HepG2 (cell line): Measurements from ENCODE around the gene POLR1E. TPM values are rescaled to one million over a fixed set of nuclear protein-coding genes. Genes with fewer than 3 reads are reported as not detected.
A peak's percentile ranks its signal among the peaks of the same experiment; 100 is the strongest.

Source experiments
- ATAC-seq: fragments of 200-7000 bp; cut with Tn5 transposase; 3 replicates; pipeline ENCODE4 v1.9.1; 2020; ENCODE audit warnings: mild to moderate bottlenecking, moderate library complexity
- BruUV-seq: library from RNA; stranded (reverse); fragments of 400-500 nt; replicated peaks from 2 replicates; lab custom pipeline; 2021; lab: Mats Ljungman, UMichigan
- CTCF ChIA-PET: fragments of 300-600 bp; formaldehyde crosslinking; extraction: SDS; loops from one replicate; lab custom pipeline; 2021; ENCODE audit warnings: low total read pairs, inconsistent platforms, low intra/inter-chr PET ratio; lab: Yijun Ruan, JAX
- POLR2A ChIA-PET: fragments of 350-600 bp; sonication (Branson Sonifier 250); formaldehyde crosslinking; loops from one replicate; lab custom pipeline; 2020; ENCODE audit warnings: antibody characterized with exemption, inconsistent platforms; lab: Yijun Ruan, JAX
- DNase-seq: peaks from one replicate; pipeline ENCODE4 v3.0.0-alpha.2; 2015; ENCODE audit warnings: low spot score
- FAIRE-seq: peaks from 3 replicates; lab custom pipeline; 2011; peaks lifted over from hg19 to GRCh38; lab: Jason Lieb, UNC
- H2AFZ ChIP-seq: one replicate; pipeline ENCODE4 v1.6.1; 2011; ENCODE audit warnings: low read length, inconsistent platforms
- H3K27ac ChIP-seq: fragments of 300-600 bp; 3 replicates; pipeline ENCODE4 v1.8.0; 2011; ENCODE audit warnings: mixed run types, mild to moderate bottlenecking, mixed read lengths, low read length, inconsistent platforms; ENCODE audit not compliant: insufficient read depth; ENCODE audit errors: extremely low read length
- H3K27me3 ChIP-seq, 2 experiments: fragments of 200-600 bp in 1 of 2; 2 replicates in 1 of 2; 3 replicates in 1 of 2; pipeline versions ENCODE4 v1.6.0 to v1.8.0; 2011; ENCODE audit warnings: low read length in 2 of 2, mild to moderate bottlenecking in 2 of 2, moderate library complexity in 2 of 2, inconsistent platforms in 1 of 2; ENCODE audit not compliant: insufficient read depth in 2 of 2, control insufficient read depth in 1 of 2
- H3K36me3 ChIP-seq, 2 experiments: fragments of 200-600 bp in 1 of 2; replicated peaks in 1 of 2; 2 replicates in 1 of 2; 3 replicates in 1 of 2; pipeline versions ENCODE4 v1.5.1 to v1.8.0; 2011; ENCODE audit warnings: low read length in 2 of 2, inconsistent platforms in 1 of 2; ENCODE audit not compliant: insufficient read depth in 2 of 2, control insufficient read depth in 1 of 2
- H3K4me1 ChIP-seq: 2 replicates; pipeline ENCODE4 v1.5.1; 2012; ENCODE audit warnings: low read length, inconsistent platforms; ENCODE audit not compliant: insufficient read depth
- H3K4me2 ChIP-seq: 2 replicates; pipeline ENCODE4 v1.6.0; 2011; ENCODE audit warnings: low read depth, low read length, inconsistent platforms
- H3K4me3 ChIP-seq, 3 experiments: fragments of 200-600 bp in 1 of 3; sonication (generic), shearing (Covaris generic) in 1 of 3; replicated peaks in 1 of 3; 2 replicates each; pipeline ENCODE4 v1.5.1; 2011 to 2016; ENCODE audit warnings: low read length in 3 of 3, inconsistent platforms in 2 of 3, low read depth in 2 of 3, mild to moderate bottlenecking in 2 of 3, control low read depth in 1 of 3, mixed read lengths in 1 of 3; ENCODE audit not compliant: insufficient read depth in 1 of 3
- H3K79me2 ChIP-seq: one replicate; pipeline ENCODE4 v1.6.1; 2011; ENCODE audit warnings: low read length, inconsistent platforms; ENCODE audit not compliant: insufficient read depth
- H3K9ac ChIP-seq: 2 replicates; pipeline ENCODE4 v1.6.0; 2011; ENCODE audit warnings: mild to moderate bottlenecking, low read depth, low read length, inconsistent platforms; ENCODE audit not compliant: insufficient read depth
- H3K9me3 ChIP-seq: 2 replicates; pipeline ENCODE4 v1.5.1; 2012; ENCODE audit warnings: mild to moderate bottlenecking, low read length
- H4K20me1 ChIP-seq: 2 replicates; pipeline ENCODE4 v1.6.0; 2011; ENCODE audit warnings: inconsistent platforms, mild to moderate bottlenecking, low read length, moderate library complexity; ENCODE audit not compliant: insufficient read depth
- HHEX ChIP-seq: IDR thresholded peaks from 2 replicates; pipeline ENCODE4 v1.6.1; 2016; ENCODE audit warnings: control low read depth
- NCOA1 ChIP-seq: sonication (generic); formaldehyde crosslinking; IDR thresholded peaks from 2 replicates; pipeline ENCODE4 v1.9.0; 2021; ENCODE audit warnings: missing genetic modification reagents
- POLR2AphosphoS5 ChIP-seq: IDR thresholded peaks from 2 replicates; pipeline ENCODE4 v1.6.1; 2012; ENCODE audit warnings: low read depth, low read length
- SRF ChIP-seq: IDR thresholded peaks from 2 replicates; pipeline ENCODE4 v1.6.1; 2011; ENCODE audit warnings: mild to moderate bottlenecking, low read depth, low read length, moderate library complexity
- ZBTB21 ChIP-seq: sonication (generic); formaldehyde crosslinking; IDR thresholded peaks from 2 replicates; pipeline ENCODE4 v1.4.0; 2020; ENCODE audit warnings: missing genetic modification reagents
- ZNF557 ChIP-seq: sonication (generic); formaldehyde crosslinking; IDR thresholded peaks from 2 replicates; pipeline ENCODE4 v1.4.0; 2020; ENCODE audit warnings: missing genetic modification reagents
- ZNF570 ChIP-seq: sonication (generic); formaldehyde crosslinking; IDR thresholded peaks from 2 replicates; pipeline ENCODE4 v1.4.0; 2020; ENCODE audit warnings: mild to moderate bottlenecking, missing genetic modification reagents, borderline replicate concordance
- ZNF775 ChIP-seq: sonication (generic); formaldehyde crosslinking; IDR thresholded peaks from 2 replicates; pipeline ENCODE4 v1.4.0; 2020; ENCODE audit warnings: missing genetic modification reagents, mild to moderate bottlenecking, moderate library complexity, borderline replicate concordance
- WGBS: methylation state at CpG from one replicate; pipeline ENCODE4 v1.1.6; 2017; ENCODE audit warnings: low lambda C conversion rate; 5-methylcytosine and 5-hydroxymethylcytosine counted together
- in situ Hi-C: cut with HindIII; loops from 2 replicates; pipeline ENCODE4 v1.10.0; 2017; ENCODE audit warnings: low pct_unique_long_range_greater_than_20kb; ENCODE audit not compliant: extremely low pct_ligation_motif_present
- intact Hi-C: fragments of 100-400 bp; cut with micrococcal nuclease; formaldehyde crosslinking; loops from one replicate; pipeline ENCODE4 v1.10.0; 2022; ENCODE audit not compliant: unreplicated experiment
- polyA plus RNA-seq, 8 experiments: library from polyadenylated mRNA; depleted of rRNA in 3 of 8; stranded (reverse) in 7 of 8; unstranded in 1 of 8; fragments of >200 nt; fragmentation: Illumina TruSeq in 4 of 8; extraction: Trizol in 4 of 8; gene quantifications; 2 replicates each; pipeline versions ENCODE4 v1.2.1 to v1.2.3, GENCODE V29; 2011 to 2016; ENCODE audit warnings: low read depth in 4 of 8, missing spikeins in 1 of 8, mixed read lengths in 1 of 8; ENCODE audit not compliant: insufficient read depth in 1 of 8
- total RNA-seq, 5 experiments: library from RNA; depleted of rRNA; stranded (reverse); fragments of >200 nt; fragmentation: Illumina TruSeq; extraction: Trizol; gene quantifications; 2 replicates each; pipeline ENCODE4 v1.2.3, GENCODE V29; 2016; ENCODE audit warnings: low read depth in 1 of 5
- TF ChIP-seq, protein P1 (sequence below): sonication (generic); formaldehyde crosslinking; IDR thresholded peaks from 2 replicates; pipeline ENCODE4 v1.4.0; 2020; ENCODE audit warnings: missing genetic modification reagents, borderline replicate concordance
- TF ChIP-seq, protein P2 (sequence below): sonication (generic); formaldehyde crosslinking; IDR thresholded peaks from 2 replicates; pipeline ENCODE4 v1.4.0; 2020; ENCODE audit warnings: missing genetic modification reagents
- TF ChIP-seq, protein P3 (sequence below), 2 experiments: sonication (generic) in 1 of 2; formaldehyde crosslinking in 1 of 2; IDR thresholded peaks; 2 replicates each; pipeline versions ENCODE4 v1.6.1 to v1.9.0; 2014 to 2022; ENCODE audit warnings: antibody characterized with exemption in 1 of 2, borderline replicate concordance in 1 of 2, inconsistent platforms in 1 of 2, low read depth in 1 of 2, missing genetic modification reagents in 1 of 2
- TF ChIP-seq, protein P4 (sequence below): sonication (generic); formaldehyde crosslinking; IDR thresholded peaks from 2 replicates; pipeline ENCODE4 v1.5.0; 2020; ENCODE audit warnings: mild to moderate bottlenecking, missing genetic modification reagents, borderline replicate concordance

POLR1E gene
- total and polyA plus RNA-seq, 2 of the 13 experiments (the other 11 are each of a cell fraction or from before 2014, with no cell fraction given), result 23.0 to 37.8 TPM

DNA sequence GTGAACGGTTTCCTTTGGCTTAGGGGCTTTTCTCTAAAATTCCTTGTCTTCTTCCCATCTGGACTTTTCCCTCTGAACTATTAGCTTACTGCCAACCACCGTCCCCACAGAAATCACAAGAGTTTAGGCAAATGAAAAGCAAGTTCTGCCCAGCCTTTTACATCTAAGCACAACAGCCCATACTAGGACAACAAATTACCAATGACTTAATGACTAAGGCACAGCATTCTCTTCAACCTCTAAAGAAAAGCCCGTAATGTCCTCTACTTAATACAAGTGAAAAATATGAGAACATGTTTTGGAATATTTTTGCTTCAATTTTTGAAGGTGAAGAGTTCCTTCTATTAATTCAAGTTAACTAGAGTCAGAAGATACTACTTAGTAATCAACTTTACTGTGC is 21.7 kb upstream of the POLR1E start:
- Histone ChIP-seq H3K4me3 (peak overlapping the region; percentile 77 to 95 (median 87)), H3K27me3 (no peaks in the 10 kb centered on the region; a peak in 1 of 5 replicates), H3K9ac (peak overlapping the region; percentile 95), H3K4me1 (peaks cover 36% of the 10 kb centered on the region), H2AFZ (no peak overlapping the region), H3K36me3 (no peaks in the 10 kb centered on the region), H3K79me2 (peaks cover 48% of the 10 kb centered on the region), H3K9me3 (no peaks in the 10 kb centered on the region), H3K4me2 (peak overlapping the region; percentile 80), H4K20me1 (peaks cover 18% of the 10 kb centered on the region), H3K27ac (peak overlapping the region; percentile 95)
- ChIA-PET CTCF (no interaction called here), POLR2A (interaction anchor here (0.6 kb wide), 1 partner anchor 915 kb away, joined by 3 read pairs; no protein-coding TSS in a partner anchor)
- no peak for DNase-seq
- FAIRE-seq, result no peak
- TSS peak; percentile 61 for BruUV-seq
- no peak for ATAC-seq
- intact Hi-C loops, result loop anchor here (2.0 kb wide), 1 partner anchor 41 kb away; the partner anchor contains the start of gene GRHPR
- in situ Hi-C loops, result no loop called here
- 9% methylated on average over 3 of the region's 3 CpGs for WGBS
- TF ChIP-seq ZNF557 (CRISPR knock-in tag), result no peak
- TF ChIP-seq SRF, result no peak
- no peak for TF ChIP-seq NCOA1 (CRISPR knock-in tag)
- TF ChIP-seq, protein P1, sequence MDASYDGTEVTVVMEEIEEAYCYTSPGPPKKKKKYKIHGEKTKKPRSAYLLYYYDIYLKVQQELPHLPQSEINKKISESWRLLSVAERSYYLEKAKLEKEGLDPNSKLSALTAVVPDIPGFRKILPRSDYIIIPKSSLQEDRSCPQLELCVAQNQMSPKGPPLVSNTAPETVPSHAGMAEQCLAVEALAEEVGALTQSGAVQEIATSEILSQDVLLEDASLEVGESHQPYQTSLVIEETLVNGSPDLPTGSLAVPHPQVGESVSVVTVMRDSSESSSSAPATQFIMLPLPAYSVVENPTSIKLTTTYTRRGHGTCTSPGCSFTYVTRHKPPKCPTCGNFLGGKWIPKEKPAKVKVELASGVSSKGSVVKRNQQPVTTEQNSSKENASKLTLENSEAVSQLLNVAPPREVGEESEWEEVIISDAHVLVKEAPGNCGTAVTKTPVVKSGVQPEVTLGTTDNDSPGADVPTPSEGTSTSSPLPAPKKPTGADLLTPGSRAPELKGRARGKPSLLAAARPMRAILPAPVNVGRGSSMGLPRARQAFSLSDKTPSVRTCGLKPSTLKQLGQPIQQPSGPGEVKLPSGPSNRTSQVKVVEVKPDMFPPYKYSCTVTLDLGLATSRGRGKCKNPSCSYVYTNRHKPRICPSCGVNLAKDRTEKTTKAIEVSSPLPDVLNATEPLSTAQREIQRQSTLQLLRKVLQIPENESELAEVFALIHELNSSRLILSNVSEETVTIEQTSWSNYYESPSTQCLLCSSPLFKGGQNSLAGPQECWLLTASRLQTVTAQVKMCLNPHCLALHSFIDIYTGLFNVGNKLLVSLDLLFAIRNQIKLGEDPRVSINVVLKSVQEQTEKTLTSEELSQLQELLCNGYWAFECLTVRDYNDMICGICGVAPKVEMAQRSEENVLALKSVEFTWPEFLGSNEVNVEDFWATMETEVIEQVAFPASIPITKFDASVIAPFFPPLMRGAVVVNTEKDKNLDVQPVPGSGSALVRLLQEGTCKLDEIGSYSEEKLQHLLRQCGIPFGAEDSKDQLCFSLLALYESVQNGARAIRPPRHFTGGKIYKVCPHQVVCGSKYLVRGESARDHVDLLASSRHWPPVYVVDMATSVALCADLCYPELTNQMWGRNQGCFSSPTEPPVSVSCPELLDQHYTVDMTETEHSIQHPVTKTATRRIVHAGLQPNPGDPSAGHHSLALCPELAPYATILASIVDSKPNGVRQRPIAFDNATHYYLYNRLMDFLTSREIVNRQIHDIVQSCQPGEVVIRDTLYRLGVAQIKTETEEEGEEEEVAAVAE (CRISPR knock-in tag), result no peak
- no peak for TF ChIP-seq HHEX
- TF ChIP-seq, protein P2, sequence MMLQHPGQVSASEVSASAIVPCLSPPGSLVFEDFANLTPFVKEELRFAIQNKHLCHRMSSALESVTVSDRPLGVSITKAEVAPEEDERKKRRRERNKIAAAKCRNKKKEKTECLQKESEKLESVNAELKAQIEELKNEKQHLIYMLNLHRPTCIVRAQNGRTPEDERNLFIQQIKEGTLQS (CRISPR knock-in tag), result no peak
- TF ChIP-seq, protein P3, sequence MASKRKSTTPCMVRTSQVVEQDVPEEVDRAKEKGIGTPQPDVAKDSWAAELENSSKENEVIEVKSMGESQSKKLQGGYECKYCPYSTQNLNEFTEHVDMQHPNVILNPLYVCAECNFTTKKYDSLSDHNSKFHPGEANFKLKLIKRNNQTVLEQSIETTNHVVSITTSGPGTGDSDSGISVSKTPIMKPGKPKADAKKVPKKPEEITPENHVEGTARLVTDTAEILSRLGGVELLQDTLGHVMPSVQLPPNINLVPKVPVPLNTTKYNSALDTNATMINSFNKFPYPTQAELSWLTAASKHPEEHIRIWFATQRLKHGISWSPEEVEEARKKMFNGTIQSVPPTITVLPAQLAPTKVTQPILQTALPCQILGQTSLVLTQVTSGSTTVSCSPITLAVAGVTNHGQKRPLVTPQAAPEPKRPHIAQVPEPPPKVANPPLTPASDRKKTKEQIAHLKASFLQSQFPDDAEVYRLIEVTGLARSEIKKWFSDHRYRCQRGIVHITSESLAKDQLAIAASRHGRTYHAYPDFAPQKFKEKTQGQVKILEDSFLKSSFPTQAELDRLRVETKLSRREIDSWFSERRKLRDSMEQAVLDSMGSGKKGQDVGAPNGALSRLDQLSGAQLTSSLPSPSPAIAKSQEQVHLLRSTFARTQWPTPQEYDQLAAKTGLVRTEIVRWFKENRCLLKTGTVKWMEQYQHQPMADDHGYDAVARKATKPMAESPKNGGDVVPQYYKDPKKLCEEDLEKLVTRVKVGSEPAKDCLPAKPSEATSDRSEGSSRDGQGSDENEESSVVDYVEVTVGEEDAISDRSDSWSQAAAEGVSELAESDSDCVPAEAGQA (IDR thresholded peaks at IDR 0.05; ENCODE audit: low read depth), result no peak
- TF ChIP-seq, protein P3 (CRISPR knock-in tag; IDR thresholded peaks at IDR 0.05; ENCODE audit: borderline replicate concordance), result no peak
- no peak for TF ChIP-seq POLR2AphosphoS5
- no peak for TF ChIP-seq ZNF570 (CRISPR knock-in tag)
- TF ChIP-seq, protein P4, sequence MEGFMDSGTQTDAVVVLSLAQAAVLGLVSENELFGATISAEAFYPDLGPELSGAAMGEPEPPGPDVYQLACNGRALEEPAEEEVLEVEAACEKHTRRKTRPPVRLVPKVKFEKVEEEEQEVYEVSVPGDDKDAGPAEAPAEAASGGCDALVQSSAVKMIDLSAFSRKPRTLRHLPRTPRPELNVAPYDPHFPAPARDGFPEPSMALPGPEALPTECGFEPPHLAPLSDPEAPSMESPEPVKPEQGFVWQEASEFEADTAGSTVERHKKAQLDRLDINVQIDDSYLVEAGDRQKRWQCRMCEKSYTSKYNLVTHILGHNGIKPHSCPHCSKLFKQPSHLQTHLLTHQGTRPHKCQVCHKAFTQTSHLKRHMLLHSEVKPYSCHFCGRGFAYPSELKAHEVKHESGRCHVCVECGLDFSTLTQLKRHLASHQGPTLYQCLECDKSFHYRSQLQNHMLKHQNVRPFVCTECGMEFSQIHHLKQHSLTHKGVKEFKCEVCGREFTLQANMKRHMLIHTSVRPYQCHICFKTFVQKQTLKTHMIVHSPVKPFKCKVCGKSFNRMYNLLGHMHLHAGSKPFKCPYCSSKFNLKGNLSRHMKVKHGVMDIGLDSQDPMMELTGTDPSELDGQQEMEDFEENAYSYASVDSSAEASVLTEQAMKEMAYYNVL, result no peak
- no peak for TF ChIP-seq ZNF775
- no peak for TF ChIP-seq ZBTB21 (CRISPR knock-in tag)
